Dedifferentiated amniotic fluid mesenchymal stem cell (primary cell): Measurements from ENCODE around the gene SEMA6A.
"Not testable (repeated sequence)": the region's sequence is repeated elsewhere in the genome, so short reads cannot be mapped to it uniquely, and the experiment has no call there.

Source experiments
- DNase-seq: peaks from one replicate; pipeline ENCODE4 v3.0.0-alpha.2; 2016; ENCODE audit errors: extremely low spot score

SEMA6A gene

GRCh38 chr5:116524051-116524904 lies 50.3 kb downstream of the SEMA6A start:
- no peak for DNase-seq

GRCh38 chr5:116523182-116523581 lies 51.4 kb downstream of the SEMA6A start:
- not testable (repeated sequence) for DNase-seq

DNA sequence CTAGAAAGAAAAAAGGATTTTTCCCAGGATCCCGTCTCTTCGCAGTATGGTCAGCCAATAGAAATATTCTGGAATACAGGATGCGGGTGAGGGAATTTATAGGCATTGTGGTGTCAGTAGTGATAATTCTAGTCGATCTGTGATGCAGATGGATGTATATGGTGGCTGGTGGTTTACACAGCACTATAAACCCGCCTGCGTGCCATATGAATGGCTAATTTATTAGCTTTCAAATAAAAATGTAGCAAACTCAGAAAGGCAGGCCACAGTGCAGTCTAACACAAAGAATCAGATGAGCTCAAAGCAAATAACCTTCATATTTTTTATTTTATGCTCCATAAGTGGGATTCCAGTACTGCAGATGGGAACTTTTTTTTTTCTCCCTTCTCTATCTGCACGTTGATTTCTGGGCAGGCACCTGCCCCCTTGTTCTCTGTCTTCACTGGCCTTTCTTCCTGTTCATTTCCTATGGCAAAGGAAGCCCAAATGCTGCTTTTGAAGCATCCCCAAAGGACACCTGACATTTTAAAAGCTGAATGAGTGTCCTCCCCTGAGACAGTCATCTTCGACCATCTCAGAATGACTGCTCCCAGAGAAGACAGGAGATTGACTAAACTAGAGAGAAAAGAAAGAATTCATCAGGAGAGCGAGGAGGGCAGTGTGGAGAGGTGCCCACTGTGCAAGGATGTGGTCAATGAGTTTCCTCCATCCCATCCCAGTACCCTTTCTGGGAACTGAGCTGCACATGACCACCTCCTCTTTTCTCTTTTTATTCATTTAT lies 52.1 kb downstream of the SEMA6A start:
- DNase-seq: no peak

- no peak for DNase-seq
Observed at GRCh38 chr5:116521173-116521872, 53.3 kb downstream of the SEMA6A start.

DNA sequence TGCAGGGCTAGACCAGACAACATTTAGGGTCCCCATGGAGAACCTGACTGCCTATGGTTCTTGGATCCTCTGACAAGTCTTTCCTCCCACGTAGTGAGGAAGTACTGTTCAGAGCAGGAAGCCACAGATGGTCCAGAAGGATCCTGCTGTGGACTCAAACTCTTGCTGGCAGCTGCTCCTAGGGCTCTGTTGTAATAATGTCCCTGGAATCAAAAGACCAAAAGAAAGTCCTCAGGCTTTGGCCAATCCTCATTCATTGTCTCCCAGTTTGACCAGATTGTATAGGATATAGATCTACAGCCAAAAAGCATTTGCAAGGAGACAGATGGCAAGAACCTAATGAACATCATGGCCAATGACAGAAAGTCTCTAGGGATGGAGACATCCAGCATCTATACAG lies 53.9 kb downstream of the SEMA6A start:
- no peak for DNase-seq

DNA sequence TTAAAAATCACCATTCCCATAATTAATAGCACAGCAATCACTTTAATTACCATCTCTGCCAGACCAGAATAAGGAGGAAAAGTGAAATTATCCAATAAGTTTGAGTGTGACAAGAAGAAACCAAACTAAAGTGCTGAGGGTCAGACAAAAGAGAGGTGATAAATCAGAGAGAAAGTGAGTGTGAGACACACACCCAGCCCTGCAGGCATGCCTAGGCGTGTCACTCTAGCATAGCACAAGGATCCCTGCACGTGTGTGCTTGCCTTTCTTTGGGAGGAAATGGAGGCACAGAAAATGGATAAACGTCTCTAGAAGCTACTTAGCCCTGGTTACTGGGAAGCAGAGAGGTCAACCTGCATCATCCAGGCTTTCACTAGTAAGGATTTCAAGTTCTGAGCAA lies 56.2 kb downstream of the SEMA6A start:
- DNase-seq: no peak

DNA sequence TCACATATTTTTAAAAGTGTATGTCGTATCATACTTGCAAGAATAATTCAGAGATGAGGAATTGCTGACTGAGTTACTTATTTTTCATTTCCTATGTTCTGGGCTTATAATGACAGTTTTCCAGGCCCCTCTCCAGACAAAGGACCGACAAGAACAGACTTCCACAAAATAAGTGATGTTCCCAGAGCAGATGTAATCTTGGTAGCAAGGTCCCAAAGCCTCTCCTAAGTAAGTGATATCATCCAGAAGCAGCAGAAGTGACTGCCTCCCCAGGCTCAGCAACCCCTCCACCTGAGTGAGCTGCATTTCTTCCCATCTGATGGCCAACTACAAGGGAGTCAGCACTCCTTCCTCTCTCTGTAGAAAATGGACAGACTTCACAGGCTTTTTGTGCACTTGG lies 57.1 kb downstream of the SEMA6A start:
- no peak for DNase-seq

- no peak for DNase-seq
Observed at GRCh38 chr5:116516021-116516420, 58.6 kb downstream of the SEMA6A start.

- DNase-seq: no peak
Observed at GRCh38 chr5:116514421-116514970, 60.1 kb downstream of the SEMA6A start.

- DNase-seq: no peak
Observed at GRCh38 chr5:116510517-116510916, 64.1 kb downstream of the SEMA6A start.

DNA sequence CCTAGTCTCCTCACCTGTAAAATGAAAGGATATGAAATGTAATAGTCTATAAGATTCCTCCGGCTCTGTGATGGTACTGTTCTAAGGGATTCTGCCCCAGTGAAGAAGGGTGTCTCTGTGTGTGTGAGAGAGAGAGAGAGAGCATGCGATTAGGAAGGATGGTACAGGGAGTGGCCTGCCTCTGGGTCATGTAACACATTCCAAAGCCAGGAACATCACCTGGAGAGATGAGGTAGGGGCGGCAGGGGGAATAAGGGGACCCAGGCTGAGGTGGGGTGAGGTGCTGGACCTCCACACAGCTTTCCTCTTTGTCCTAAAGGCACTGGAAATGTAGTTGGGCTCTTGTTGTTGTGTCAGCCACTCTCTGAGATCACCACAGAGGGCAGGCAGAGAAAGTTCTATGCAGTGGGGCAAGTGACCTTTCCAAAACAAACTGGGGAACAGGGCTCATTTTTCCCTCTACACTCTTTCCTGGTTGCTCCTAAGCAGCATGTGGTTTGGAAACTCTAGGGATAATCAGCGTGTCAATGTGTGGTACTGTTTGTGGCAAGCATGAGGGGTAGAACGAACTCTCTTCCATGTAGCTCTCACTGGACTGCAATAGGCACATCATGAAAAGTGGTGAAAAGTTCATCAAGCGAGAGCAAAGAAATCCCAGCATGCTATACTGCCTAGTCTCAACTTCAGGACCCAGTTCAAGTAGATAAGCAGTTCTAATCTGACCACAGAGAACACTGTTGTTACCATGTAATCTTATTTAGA lies 65.0 kb downstream of the SEMA6A start:
- DNase-seq: no peak

- no peak for DNase-seq
Observed at GRCh38 chr5:116508835-116509234, 65.8 kb downstream of the SEMA6A start.

GRCh38 chr5:116507941-116508655 lies 66.5 kb downstream of the SEMA6A start:
- no peak for DNase-seq

- DNase-seq: no peak
Observed at GRCh38 chr5:116507051-116507537, 67.5 kb downstream of the SEMA6A start.

DNA sequence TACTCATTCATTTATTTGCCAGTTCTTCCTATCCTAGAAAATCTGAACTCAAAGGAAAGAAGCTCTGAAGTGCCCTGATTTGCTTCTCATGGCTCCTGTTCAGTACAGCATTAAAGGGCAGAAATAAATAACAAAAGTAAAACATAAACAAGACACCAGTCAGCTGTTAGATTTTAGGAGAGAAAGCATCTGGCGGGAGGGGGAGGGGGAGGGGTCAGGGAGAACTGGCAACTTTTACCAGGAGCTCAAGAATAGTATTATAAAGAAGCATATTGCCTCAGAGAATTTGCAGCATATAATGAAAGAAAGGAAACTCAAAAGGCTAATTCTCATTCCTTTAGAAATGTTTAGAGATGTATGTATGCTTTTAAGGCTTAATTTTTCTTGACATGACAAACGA lies 68.1 kb downstream of the SEMA6A start:
- DNase-seq: no peak

- no peak for DNase-seq
Observed at GRCh38 chr5:116504593-116505166, 69.9 kb downstream of the SEMA6A start.

GRCh38 chr5:116502616-116503015 lies 72.0 kb downstream of the SEMA6A start:
- DNase-seq: no peak

- DNase-seq: no peak
Observed at GRCh38 chr5:116502138-116502537, 72.5 kb downstream of the SEMA6A start.

- DNase-seq: no peak
Observed at GRCh38 chr5:116498503-116499048, 76.0 kb downstream of the SEMA6A start.

GRCh38 chr5:116497631-116498030 lies 77.0 kb downstream of the SEMA6A start:
- DNase-seq: no peak
